NCI-H524 (cell line): Measurements from ENCODE around the gene PLCB4.

Source experiments
- DNase-seq, 2 experiments: peaks; one replicate each; lab custom pipeline; 2025; lab: John Stamatoyannopoulos, UW

Gene PLCB4

DNA sequence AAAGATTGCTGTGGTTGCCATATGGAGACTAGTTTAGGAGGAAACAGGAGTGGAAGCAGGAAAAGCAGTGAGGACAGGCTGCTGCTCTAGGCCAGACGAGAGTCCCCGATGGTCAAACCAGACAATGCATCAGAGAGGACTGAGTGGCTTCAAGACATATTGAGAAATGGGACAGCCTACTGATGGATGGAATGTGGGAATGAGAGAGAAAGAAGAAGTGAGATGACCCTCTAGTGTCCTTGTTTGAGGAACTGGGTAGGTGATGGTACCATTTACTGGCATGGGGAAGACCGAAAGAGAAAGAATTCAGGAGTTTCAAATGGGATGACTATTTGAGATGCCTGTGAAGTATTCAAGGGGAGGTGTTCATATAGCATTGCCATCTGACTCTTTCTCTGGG lies 333.7 kb downstream of the PLCB4 start:
- DNase-seq = no peak

DNA sequence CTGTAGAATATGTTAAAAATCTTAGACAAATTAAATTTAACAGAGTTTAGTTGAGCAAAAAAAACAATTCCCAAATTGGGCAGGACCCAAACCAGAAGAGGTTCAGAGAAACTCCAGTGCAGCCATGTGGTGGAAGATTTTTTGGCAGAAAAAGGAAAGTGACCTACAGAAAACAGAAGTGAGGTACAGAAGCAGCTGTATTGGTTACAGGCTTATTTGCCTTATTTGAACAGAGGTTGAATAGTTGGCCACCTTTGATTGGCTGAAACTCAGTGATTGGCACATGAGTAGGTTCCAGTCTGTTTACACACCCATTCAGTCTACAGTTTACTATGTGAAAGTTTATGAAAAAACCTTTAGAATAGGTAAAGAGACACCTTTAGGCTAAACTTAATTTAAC lies 334.6 kb downstream of the PLCB4 start:
- DNase-seq = no peak

- DNase-seq = peak; percentile 49 to 72
These were observed 339.0 kb downstream of the PLCB4 start for GRCh38 chr20:9407805-9408421.

GRCh38 chr20:9408422-9409300 lies 339.8 kb downstream of the PLCB4 start:
- DNase-seq = no peak

DNA sequence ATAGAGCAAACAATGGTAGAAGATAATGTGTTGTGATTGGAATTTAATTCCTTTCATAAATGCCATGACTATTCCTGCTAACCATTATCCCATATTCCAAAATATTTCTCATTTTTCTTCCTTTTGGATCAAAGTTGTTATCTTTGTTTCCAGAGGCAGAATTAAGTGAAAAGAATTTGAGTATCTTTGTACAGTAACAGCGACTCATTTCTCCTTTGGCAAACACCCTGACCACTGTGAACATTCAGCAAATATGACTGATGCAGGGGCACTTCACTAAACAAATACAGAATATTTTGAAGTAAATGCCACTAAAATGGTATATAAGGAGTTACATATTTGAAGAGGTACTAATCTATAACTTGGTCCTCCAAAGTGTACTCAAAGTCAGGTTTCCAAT lies 340.5 kb downstream of the PLCB4 start:
- no peak for DNase-seq

DNA sequence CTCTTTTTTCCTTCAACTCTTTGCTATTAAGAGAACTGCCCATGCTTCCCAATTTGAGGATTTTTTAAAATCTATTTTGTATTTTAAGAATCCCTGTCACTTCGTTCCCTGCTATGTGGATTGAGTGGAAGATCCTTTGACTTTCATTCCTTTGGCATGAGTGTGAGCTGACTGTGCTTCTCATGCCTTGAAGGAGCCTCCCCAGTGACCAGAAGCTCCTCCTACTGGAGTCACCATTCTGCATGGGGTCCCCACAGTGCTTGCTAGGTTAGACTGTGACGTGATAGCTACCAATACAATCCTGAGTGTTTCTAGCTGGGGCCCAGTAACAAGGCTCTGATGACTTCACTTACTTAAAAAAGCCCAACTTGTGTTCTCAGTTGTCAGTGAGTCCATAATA lies 341.1 kb downstream of the PLCB4 start:
- DNase-seq = no peak

DNA sequence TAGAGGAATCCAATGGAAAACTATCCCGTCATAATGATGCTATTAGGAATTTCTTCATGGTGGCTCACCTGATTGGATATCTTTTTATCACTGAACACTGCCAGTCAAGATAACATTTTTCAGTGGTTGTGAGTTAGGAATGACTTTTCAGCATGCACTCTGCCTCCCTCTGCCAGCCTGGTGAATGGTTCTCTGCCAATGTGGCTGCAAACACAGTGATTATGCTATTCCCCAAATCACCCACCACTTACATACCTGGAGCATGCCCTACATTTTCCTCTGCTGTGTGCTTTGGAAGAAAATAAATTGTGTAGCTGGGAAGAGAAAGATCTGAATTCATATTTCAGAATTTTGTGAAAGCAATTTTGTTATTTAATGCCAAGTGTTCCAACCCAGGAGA lies 342.9 kb downstream of the PLCB4 start:
- DNase-seq = no peak

GRCh38 chr20:9412309-9412708 lies 343.4 kb downstream of the PLCB4 start:
- DNase-seq = no peak

- DNase-seq = no peak
These were observed 344.1 kb downstream of the PLCB4 start for GRCh38 chr20:9413001-9413400.

DNA sequence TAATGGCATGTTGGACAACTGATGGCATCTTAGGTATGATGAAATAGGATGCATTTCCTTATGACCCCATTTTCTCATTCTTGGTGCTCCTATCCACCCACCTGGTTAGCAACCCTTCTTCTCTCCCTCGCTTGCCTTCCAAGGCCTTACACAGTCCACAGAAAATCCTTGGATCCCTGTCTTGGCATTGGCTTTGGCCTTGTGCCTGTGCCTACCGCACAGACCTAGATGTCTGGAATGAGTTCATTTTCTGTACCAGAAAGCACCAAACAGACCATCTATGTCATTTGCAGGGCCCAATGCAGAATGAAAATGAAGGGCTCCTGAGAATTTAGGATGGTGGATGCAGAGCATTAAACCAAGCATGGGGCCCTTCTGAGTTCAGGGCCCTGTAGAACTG lies 346.5 kb downstream of the PLCB4 start:
- no peak for DNase-seq

DNA sequence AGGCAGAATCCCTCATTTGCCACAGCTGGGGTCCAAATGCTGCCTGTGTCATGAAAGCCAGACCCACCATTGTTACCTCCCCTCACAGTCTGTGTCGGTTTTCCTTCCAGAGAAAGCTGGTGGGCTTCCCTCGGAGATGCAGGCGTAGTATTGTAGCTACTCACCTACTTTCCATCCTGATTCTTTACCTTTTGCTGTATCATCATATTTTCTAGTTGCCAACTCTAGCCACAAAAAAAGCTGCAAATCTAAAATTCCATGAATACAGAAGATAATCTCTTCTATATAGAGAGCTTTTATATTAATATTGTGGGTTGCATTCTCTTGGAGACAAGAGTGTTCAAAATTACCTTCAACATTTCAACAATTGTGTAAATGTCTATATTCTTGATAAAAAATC lies 347.5 kb downstream of the PLCB4 start:
- no peak for DNase-seq

DNA sequence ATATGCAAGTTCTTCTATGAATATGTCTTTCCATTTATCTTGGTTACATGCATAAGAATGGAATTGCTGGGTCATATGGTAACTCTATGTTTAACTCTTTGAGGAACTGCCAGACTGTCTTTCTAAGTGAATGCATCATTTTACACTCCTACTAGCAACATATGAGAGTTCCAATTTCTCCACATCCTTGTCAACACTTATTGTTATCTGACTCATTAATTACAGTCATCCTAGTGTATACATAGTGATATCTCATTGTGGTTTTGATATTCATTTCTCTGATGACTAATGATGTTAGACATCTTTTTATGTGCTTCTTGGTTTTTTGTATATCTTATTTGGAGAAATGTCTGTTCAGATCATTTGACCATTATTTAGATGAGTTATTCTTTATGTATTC lies 348.8 kb downstream of the PLCB4 start:
- no peak for DNase-seq

DNA sequence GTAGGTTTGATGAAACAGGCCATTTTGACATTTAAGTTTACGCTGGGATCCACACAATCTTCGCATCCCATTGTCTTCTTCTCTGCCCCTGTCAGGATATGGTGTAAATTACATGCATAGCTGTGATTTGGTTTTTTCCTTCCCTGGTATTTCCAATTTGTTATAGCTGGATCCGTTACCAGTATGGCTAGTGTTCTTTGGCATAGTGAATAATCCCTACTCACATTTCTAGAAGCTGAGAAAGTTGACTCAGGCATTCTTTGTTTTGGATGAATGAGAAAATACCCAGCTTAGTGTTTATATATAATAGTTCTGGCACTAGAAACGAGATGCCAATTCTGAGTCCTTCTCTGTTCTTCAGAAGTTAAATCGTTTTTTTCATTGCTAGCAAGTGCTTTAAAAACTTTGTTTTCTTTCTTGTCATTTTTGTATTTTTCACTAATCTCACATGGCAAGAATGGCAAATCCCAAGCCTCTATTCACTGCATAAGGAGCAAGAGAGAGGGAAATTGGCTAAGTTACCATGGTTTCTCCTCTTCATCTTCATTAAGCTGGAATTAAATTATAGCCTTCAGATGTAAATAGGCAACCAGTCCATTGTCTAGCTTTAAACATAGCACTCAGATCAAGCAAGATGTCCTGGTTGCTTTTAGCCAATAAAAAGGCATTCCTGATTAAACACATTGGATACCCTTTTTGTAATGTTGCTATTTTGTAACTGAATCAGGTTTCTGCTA lies 353.6 kb downstream of the PLCB4 start:
- DNase-seq = no peak

- no peak for DNase-seq
These were observed 355.7 kb downstream of the PLCB4 start for GRCh38 chr20:9424551-9424950.

- no peak for DNase-seq
These were observed 358.8 kb downstream of the PLCB4 start for GRCh38 chr20:9427430-9428291.

- DNase-seq = no peak
These were observed 359.4 kb downstream of the PLCB4 start for GRCh38 chr20:9428292-9428607.

GRCh38 chr20:9439806-9440205 lies 370.9 kb downstream of the PLCB4 start:
- DNase-seq = no peak

- DNase-seq = no peak
These were observed 372.0 kb downstream of the PLCB4 start for GRCh38 chr20:9440892-9441291.

- no peak for DNase-seq
These were observed 373.1 kb downstream of the PLCB4 start for GRCh38 chr20:9441948-9442347.

DNA sequence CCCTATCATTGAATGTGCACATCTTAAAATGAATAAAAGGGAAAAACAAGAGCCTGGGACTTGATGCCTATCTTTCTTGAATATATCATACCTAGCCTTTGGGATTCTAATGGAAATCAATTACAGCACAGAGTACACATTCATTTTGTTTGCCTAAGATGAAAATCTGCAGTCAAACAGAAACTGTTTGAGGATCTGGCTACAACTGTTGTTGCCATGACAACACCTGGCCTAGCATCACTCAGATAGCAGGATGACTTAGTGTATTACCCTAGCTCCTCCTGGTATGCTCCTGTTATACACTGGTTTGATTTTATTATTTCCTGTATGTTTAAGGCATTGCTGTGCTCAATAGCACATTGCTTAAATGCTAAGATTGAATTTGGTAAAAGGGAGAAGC lies 374.0 kb downstream of the PLCB4 start:
- DNase-seq = peak in 1 of 2 experiments; percentile 25

GRCh38 chr20:9444921-9445320 lies 376.0 kb downstream of the PLCB4 start:
- no peak for DNase-seq

DNA sequence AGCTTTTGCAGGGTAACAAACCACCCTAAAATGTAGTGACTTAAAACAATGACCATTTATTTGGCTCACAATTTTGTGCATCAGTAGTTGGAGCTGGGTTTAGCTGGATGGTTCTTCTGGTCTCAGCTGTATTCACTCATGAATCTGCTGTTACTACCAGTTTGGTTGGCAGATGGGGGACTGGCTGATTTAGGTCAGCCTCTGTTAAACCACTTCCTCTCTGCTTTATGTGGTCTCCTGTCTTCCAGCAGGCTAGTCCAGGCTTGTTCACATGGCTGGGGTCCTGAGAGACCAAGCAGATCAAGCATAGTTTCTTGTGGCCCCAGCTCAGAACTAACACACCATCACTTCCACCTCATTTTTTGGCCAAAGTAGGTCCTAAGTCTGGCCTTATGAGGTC lies 378.3 kb downstream of the PLCB4 start:
- no peak for DNase-seq
